HEK293 (cell line): Measurements from ENCODE around the gene TDP2.

Experiments used
- CTCF ChIA-PET: fragments of 350-600 bp; formaldehyde crosslinking; extraction: SDS; loops from one replicate; lab custom pipeline; 2021; ENCODE audit warnings: antibody characterized with exemption; lab: Yijun Ruan, JAX
- POLR2A ChIA-PET: fragments of 300-600 bp; formaldehyde crosslinking; extraction: SDS; loops from one replicate; lab custom pipeline; 2020; ENCODE audit warnings: antibody characterized with exemption, inconsistent platforms; lab: Yijun Ruan, JAX
- H3K27ac ChIP-seq: fragments of 200-500 bp; sonication (Bioruptor generic); 2 replicates; pipeline ENCODE4 v1.5.1; 2014; ENCODE audit warnings: low read depth, low read length, control low read depth, inconsistent platforms; ENCODE audit errors: extremely low read depth
- H3K36me3 ChIP-seq, 2 experiments: fragments of 200-500 bp in 1 of 2; sonication (Bioruptor generic) in 1 of 2; 1 replicate in 1 of 2; 2 replicates in 1 of 2; pipeline ENCODE4 v1.5.1; 2014 to 2017; ENCODE audit warnings: inconsistent platforms in 2 of 2, low read length in 2 of 2; ENCODE audit not compliant: control insufficient read depth in 2 of 2, insufficient read depth in 1 of 2
- H3K4me1 ChIP-seq: fragments of 200-500 bp; sonication (Bioruptor generic); 2 replicates; pipeline ENCODE4 v1.5.1; 2014; ENCODE audit warnings: mild to moderate bottlenecking, low read length, inconsistent platforms; ENCODE audit not compliant: control insufficient read depth, insufficient read depth
- H3K4me3 ChIP-seq: 2 replicates; pipeline ENCODE4 v1.5.1; 2011; ENCODE audit warnings: low read depth, mild to moderate bottlenecking, control low read depth, low read length, moderate library complexity
- H3K9me3 ChIP-seq: fragments of 200-500 bp; sonication (Bioruptor generic); 2 replicates; pipeline ENCODE4 v1.5.1; 2014; ENCODE audit warnings: low read depth, low read length, inconsistent platforms; ENCODE audit not compliant: control insufficient read depth, insufficient read depth
- GFI1B ChIP-seq: fragments of 450-650 bp; formaldehyde crosslinking; IDR thresholded peaks from 2 replicates; pipeline ENCODE4 v1.5.1; 2016; ENCODE audit warnings: missing biosample characterization, missing genetic modification characterization
- OVOL3 ChIP-seq: fragments of 450-650 bp; formaldehyde crosslinking; IDR thresholded peaks from 2 replicates; pipeline ENCODE4 v1.5.1; 2016; ENCODE audit warnings: missing biosample characterization, missing genetic modification characterization
- PRDM1 ChIP-seq: fragments of 450-650 bp; formaldehyde crosslinking; IDR thresholded peaks from 2 replicates; pipeline ENCODE4; 2016; ENCODE audit warnings: missing biosample characterization, missing genetic modification characterization
- RBAK ChIP-seq: fragments of 450-650 bp; formaldehyde crosslinking; IDR thresholded peaks from 2 replicates; pipeline ENCODE4 v1.5.1; 2016; ENCODE audit warnings: missing biosample characterization, missing genetic modification characterization
- SCRT1 ChIP-seq: fragments of 450-650 bp; formaldehyde crosslinking; IDR thresholded peaks from 2 replicates; pipeline ENCODE4 v1.5.1; 2016; ENCODE audit warnings: missing biosample characterization, missing genetic modification characterization, borderline replicate concordance
- ZBTB1 ChIP-seq: fragments of 450-650 bp; formaldehyde crosslinking; IDR thresholded peaks from 2 replicates; pipeline ENCODE4 v1.5.1; 2016; ENCODE audit warnings: missing biosample characterization, missing genetic modification characterization
- ZFHX2 ChIP-seq: fragments of 450-650 bp; formaldehyde crosslinking; conservative IDR thresholded peaks from 2 replicates; pipeline ENCODE4 v1.5.1; 2016; ENCODE audit warnings: missing biosample characterization, missing genetic modification characterization
- ZFP3 ChIP-seq: fragments of 450-650 bp; formaldehyde crosslinking; IDR thresholded peaks from 2 replicates; pipeline ENCODE4 v1.5.1; 2016; ENCODE audit warnings: low read depth, missing biosample characterization, missing genetic modification characterization
- ZNF146 ChIP-seq: fragments of 450-650 bp; formaldehyde crosslinking; IDR thresholded peaks from 2 replicates; pipeline ENCODE4 v1.5.1; 2016; ENCODE audit warnings: missing biosample characterization, missing genetic modification characterization
- ZNF175 ChIP-seq: fragments of 450-650 bp; formaldehyde crosslinking; IDR thresholded peaks from 2 replicates; pipeline ENCODE4 v1.5.1; 2016; ENCODE audit warnings: missing biosample characterization, missing genetic modification characterization
- ZNF324 ChIP-seq: fragments of 450-650 bp; formaldehyde crosslinking; IDR thresholded peaks from 2 replicates; pipeline ENCODE4 v1.5.1; 2016; ENCODE audit warnings: missing biosample characterization, missing genetic modification characterization
- ZNF341 ChIP-seq: fragments of 450-650 bp; formaldehyde crosslinking; IDR thresholded peaks from 2 replicates; pipeline ENCODE4; 2016; ENCODE audit warnings: low read depth, missing biosample characterization, missing genetic modification characterization
- ZNF350 ChIP-seq: fragments of 450-650 bp; formaldehyde crosslinking; IDR thresholded peaks from 2 replicates; pipeline ENCODE4 v1.5.0; 2017; ENCODE audit warnings: missing biosample characterization, mild to moderate bottlenecking, missing genetic modification characterization
- ZNF354C ChIP-seq: fragments of 450-650 bp; formaldehyde crosslinking; IDR thresholded peaks from 2 replicates; pipeline ENCODE4 v1.5.1; 2016; ENCODE audit warnings: missing biosample characterization, missing genetic modification characterization, low read depth, borderline replicate concordance
- ZNF366 ChIP-seq: fragments of 450-650 bp; formaldehyde crosslinking; conservative IDR thresholded peaks from 2 replicates; pipeline ENCODE4 v1.5.1; 2016; ENCODE audit warnings: missing biosample characterization, missing genetic modification characterization
- ZNF37A ChIP-seq: fragments of 450-650 bp; IDR thresholded peaks from 2 replicates; pipeline ENCODE4 v1.5.1; 2018; ENCODE audit warnings: missing biosample characterization, missing genetic modification characterization
- ZNF433 ChIP-seq: fragments of 450-650 bp; formaldehyde crosslinking; IDR thresholded peaks from 2 replicates; pipeline ENCODE4 v1.5.1; 2016; ENCODE audit warnings: missing biosample characterization, missing genetic modification characterization, low read depth
- ZNF707 ChIP-seq: fragments of 450-650 bp; formaldehyde crosslinking; IDR thresholded peaks from 2 replicates; pipeline ENCODE4 v1.5.1; 2016; ENCODE audit warnings: missing biosample characterization, missing genetic modification characterization
- ZNF785 ChIP-seq: fragments of 450-650 bp; formaldehyde crosslinking; IDR thresholded peaks from 2 replicates; pipeline ENCODE4 v1.5.1; 2016; ENCODE audit warnings: missing biosample characterization, missing genetic modification characterization
- ZSCAN23 ChIP-seq: fragments of 450-650 bp; formaldehyde crosslinking; IDR thresholded peaks from 2 replicates; pipeline ENCODE4 v1.5.1; 2016; ENCODE audit warnings: missing biosample characterization, missing genetic modification characterization
- TF ChIP-seq, protein P1 (sequence below): fragments of 450-650 bp; formaldehyde crosslinking; IDR thresholded peaks from 2 replicates; pipeline ENCODE4 v1.5.1; 2016; ENCODE audit warnings: missing biosample characterization, missing genetic modification characterization
- TF ChIP-seq, protein P2 (sequence below): fragments of 450-650 bp; formaldehyde crosslinking; IDR thresholded peaks from 2 replicates; pipeline ENCODE4 v1.5.1; 2016; ENCODE audit warnings: missing biosample characterization, missing genetic modification characterization
- TF ChIP-seq, protein P3 (sequence below): fragments of 450-650 bp; IDR thresholded peaks from 2 replicates; pipeline ENCODE4 v1.5.1; 2018; ENCODE audit warnings: missing biosample characterization, mild to moderate bottlenecking, missing genetic modification characterization
- TF ChIP-seq, protein P4 (sequence below): IDR thresholded peaks from 2 replicates; pipeline ENCODE4 v1.6.1; 2011; ENCODE audit warnings: mild to moderate bottlenecking, low read depth, low read length, borderline replicate concordance
- TF ChIP-seq, protein P5 (sequence below): fragments of 450-650 bp; formaldehyde crosslinking; optimal IDR thresholded peaks from 2 replicates; pipeline ENCODE3; 2016; ENCODE audit warnings: missing biosample characterization, mild to moderate bottlenecking, missing genetic modification characterization

Gene TDP2

DNA sequence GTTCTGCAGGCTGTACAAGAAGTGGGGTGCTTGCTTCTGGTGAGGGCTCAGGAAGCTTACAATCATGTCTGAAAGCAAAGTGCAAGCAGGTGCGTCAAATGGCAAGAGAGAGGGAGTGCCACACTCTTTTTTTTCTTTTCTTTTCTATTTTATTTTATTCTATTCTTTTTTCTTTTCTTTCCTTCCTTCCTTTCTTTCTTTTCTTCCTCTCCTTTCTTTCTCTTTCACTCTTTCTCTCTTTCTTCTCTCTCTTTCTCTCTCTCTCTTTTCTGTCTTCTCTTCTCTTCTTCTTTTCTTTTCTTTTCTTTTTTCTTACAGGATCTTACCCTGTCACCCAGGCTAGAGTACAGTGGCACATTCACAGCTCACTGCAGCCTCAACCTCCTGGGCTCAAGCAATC lies 19.7 kb upstream of the TDP2 start:
- TF ChIP-seq ZNF785 (tag by site-specific recombination): no peak
- TF ChIP-seq ZBTB1: no peak
- no peak for TF ChIP-seq SCRT1 (tag by site-specific recombination)
- TF ChIP-seq ZNF707 (tag by site-specific recombination): peak; percentile 49; the same call in 1 of the 2 replicates
- TF ChIP-seq ZFHX2 (tag by site-specific recombination): no peak
- no peak for TF ChIP-seq ZNF350
- no peak for TF ChIP-seq ZFP3 (tag by site-specific recombination)
- TF ChIP-seq OVOL3 (tag by site-specific recombination): no peak
- no peak for TF ChIP-seq ZSCAN23 (tag by site-specific recombination)
- TF ChIP-seq PRDM1 (tag by site-specific recombination): peak; percentile 67
- peak; percentile 72 for TF ChIP-seq ZNF366
- TF ChIP-seq ZNF341 (tag by site-specific recombination): no peak
- Histone ChIP-seq H3K4me3 (no peak overlapping the region), H3K9me3 (no peaks in the 10 kb centered on the region), H3K36me3 (peaks cover 0 to 9% of the 10 kb centered on the region in 2 experiments; a peak in 1 of 3 replicates), H3K27ac (no peak overlapping the region), H3K4me1 (peaks cover 7% of the 10 kb centered on the region; the same call in 1 of the 2 replicates)
- ChIA-PET CTCF (interaction anchor here (1.4 kb wide), 1 partner anchor 105 kb away, joined by 3 read pairs; no protein-coding TSS in a partner anchor), POLR2A (no interaction called here)

DNA sequence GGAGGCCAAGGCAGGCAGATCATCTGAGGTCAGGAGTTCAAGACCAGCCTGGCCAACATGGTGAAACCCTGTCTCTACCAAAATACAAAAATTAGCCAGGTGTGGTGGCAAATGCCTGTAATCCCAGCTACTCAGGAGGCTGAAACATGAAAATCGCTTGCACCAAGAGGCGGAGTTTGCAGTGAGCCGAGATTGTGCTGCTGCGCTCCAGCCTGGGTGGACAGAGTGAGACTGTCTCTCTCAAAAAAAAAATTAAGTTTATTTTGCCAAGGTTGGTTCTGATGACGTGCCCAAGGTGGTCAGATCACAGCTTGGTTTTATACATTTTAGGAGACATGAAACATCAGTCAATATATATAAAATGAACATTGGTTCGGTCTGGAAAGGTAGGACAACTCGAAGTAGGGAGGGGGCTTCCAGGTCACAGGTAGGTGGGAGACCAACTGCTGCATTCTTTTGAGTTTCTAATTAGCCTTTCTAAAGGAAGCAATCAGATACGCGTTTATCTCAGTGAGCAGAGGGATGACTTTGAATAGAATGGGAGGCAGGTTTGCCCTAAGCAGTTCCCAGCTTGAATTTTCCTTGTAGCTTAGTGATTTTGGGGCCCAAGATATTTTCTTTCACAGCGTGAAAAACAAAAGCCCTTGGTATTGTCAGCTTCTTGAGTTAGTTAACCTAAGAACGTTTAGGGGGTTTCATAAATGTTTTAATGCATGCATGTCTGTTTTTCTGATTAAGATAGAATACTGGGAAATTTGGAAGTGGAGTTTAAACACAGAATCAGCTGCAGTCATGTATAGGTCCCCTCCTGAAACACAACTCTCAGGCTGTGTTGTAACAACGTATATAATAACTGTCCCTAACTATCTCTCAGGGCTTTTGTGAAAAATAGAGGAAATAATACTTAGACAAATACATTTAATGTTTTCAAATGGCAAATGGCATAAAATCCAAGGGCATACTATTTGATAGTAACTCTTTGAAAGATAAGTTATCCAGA lies 16.9 kb upstream of the TDP2 start:
- ChIA-PET CTCF (interaction anchor here (0.8 to 3.1 kb wide), 5 partner anchors 12 to 294 kb away, joined by 3 to 18 read pairs (median 5); partner anchors contain the start of genes ACOT13 and TDP2), POLR2A (interaction anchor here (1.1 to 1.3 kb wide), 2 partner anchors 16 to 17 kb away, joined by 3 to 5 read pairs; partner anchors contain the start of genes ACOT13 and TDP2)
- 0 out of 2 replicates have a peak, but pooled peaks cover 2% of the 10 kb centered on the region for H3K4me1 ChIP-seq
- no peak overlapping the region for H3K27ac ChIP-seq
- peaks cover 0 to 9% of the 10 kb centered on the region in 2 experiments; a peak in 1 of 3 replicates for H3K36me3 ChIP-seq
- no peak overlapping the region for H3K4me3 ChIP-seq
- no peaks in the 10 kb centered on the region for H3K9me3 ChIP-seq
- TF ChIP-seq, protein P1, sequence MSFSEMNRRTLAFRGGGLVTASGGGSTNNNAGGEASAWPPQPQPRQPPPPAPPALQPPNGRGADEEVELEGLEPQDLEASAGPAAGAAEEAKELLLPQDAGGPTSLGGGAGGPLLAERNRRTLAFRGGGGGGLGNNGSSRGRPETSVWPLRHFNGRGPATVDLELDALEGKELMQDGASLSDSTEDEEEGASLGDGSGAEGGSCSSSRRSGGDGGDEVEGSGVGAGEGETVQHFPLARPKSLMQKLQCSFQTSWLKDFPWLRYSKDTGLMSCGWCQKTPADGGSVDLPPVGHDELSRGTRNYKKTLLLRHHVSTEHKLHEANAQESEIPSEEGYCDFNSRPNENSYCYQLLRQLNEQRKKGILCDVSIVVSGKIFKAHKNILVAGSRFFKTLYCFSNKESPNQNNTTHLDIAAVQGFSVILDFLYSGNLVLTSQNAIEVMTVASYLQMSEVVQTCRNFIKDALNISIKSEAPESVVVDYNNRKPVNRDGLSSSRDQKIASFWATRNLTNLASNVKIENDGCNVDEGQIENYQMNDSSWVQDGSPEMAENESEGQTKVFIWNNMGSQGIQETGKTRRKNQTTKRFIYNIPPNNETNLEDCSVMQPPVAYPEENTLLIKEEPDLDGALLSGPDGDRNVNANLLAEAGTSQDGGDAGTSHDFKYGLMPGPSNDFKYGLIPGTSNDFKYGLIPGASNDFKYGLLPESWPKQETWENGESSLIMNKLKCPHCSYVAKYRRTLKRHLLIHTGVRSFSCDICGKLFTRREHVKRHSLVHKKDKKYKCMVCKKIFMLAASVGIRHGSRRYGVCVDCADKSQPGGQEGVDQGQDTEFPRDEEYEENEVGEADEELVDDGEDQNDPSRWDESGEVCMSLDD (tag by site-specific recombination): no peak
- no peak for TF ChIP-seq ZNF324 (tag by site-specific recombination)
- no peak for TF ChIP-seq ZNF146 (tag by site-specific recombination)
- no peak for TF ChIP-seq ZNF175 (tag by site-specific recombination)
- TF ChIP-seq, protein P2, sequence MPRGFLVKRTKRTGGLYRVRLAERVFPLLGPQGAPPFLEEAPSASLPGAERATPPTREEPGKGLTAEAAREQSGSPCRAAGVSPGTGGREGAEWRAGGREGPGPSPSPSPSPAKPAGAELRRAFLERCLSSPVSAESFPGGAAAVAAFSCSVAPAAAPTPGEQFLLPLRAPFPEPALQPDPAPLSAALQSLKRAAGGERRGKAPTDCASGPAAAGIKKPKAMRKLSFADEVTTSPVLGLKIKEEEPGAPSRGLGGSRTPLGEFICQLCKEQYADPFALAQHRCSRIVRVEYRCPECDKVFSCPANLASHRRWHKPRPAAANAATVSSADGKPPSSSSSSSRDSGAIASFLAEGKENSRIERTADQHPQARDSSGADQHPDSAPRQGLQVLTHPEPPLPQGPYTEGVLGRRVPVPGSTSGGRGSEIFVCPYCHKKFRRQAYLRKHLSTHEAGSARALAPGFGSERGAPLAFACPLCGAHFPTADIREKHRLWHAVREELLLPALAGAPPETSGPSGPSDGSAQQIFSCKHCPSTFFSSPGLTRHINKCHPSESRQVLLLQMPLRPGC (tag by site-specific recombination): no peak
- no peak for TF ChIP-seq GFI1B (tag by site-specific recombination)
- no peak for TF ChIP-seq ZNF433 (tag by site-specific recombination)
- TF ChIP-seq, protein P3, sequence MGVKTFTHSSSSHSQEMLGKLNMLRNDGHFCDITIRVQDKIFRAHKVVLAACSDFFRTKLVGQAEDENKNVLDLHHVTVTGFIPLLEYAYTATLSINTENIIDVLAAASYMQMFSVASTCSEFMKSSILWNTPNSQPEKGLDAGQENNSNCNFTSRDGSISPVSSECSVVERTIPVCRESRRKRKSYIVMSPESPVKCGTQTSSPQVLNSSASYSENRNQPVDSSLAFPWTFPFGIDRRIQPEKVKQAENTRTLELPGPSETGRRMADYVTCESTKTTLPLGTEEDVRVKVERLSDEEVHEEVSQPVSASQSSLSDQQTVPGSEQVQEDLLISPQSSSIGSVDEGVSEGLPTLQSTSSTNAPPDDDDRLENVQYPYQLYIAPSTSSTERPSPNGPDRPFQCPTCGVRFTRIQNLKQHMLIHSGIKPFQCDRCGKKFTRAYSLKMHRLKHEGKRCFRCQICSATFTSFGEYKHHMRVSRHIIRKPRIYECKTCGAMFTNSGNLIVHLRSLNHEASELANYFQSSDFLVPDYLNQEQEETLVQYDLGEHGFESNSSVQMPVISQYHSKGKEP (tag by site-specific recombination): no peak
- TF ChIP-seq ZNF354C (tag by site-specific recombination): no peak
- no peak for TF ChIP-seq RBAK
- no peak for TF ChIP-seq ZNF37A
- TF ChIP-seq, protein P4, sequence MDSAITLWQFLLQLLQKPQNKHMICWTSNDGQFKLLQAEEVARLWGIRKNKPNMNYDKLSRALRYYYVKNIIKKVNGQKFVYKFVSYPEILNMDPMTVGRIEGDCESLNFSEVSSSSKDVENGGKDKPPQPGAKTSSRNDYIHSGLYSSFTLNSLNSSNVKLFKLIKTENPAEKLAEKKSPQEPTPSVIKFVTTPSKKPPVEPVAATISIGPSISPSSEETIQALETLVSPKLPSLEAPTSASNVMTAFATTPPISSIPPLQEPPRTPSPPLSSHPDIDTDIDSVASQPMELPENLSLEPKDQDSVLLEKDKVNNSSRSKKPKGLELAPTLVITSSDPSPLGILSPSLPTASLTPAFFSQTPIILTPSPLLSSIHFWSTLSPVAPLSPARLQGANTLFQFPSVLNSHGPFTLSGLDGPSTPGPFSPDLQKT: no peak
- TF ChIP-seq, protein P5, sequence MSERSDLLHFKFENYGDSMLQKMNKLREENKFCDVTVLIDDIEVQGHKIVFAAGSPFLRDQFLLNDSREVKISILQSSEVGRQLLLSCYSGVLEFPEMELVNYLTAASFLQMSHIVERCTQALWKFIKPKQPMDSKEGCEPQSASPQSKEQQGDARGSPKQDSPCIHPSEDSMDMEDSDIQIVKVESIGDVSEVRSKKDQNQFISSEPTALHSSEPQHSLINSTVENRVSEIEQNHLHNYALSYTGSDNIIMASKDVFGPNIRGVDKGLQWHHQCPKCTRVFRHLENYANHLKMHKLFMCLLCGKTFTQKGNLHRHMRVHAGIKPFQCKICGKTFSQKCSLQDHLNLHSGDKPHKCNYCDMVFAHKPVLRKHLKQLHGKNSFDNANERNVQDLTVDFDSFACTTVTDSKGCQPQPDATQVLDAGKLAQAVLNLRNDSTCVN (tag by site-specific recombination): no peak
